SK-N-SH (cell line): Measurements from ENCODE around the gene SPATA13. TPM values are rescaled to one million over a fixed set of nuclear protein-coding genes. Genes with fewer than 3 reads are reported as not detected.

Source experiments
- CTCF ChIA-PET: fragments of 300-600, 350-600 bp; formaldehyde crosslinking; extraction: SDS; loops from one replicate; lab custom pipeline; 2021; lab: Yijun Ruan, JAX
- POLR2A ChIA-PET: fragments of 350-600 bp; sonication (Branson Sonifier 250); formaldehyde crosslinking; extraction: SDS; loops from one replicate; lab custom pipeline; 2020; ENCODE audit warnings: antibody characterized with exemption, inconsistent platforms; lab: Yijun Ruan, JAX
- DNase-seq: peaks from one replicate; pipeline ENCODE4 v3.0.0; 2012
- H2AFZ ChIP-seq: fragments of 200-600 bp; sonication (generic); 2 replicates; pipeline ENCODE4 v1.8.1; 2016; ENCODE audit warnings: antibody characterized with exemption, mild to moderate bottlenecking, low read depth
- H3F3A ChIP-seq: fragments of 200-600 bp; sonication (generic); replicated peaks from 2 replicates; pipeline ENCODE3; 2016; ENCODE audit warnings: antibody characterized with exemption, mild to moderate bottlenecking; ENCODE audit not compliant: insufficient read depth
- H3K27ac ChIP-seq, 2 experiments: fragments of 200-500 bp in 1 of 2; fragments of 200-600 bp in 1 of 2; sonication (Bioruptor generic) in 1 of 2; sonication (generic), shearing (Covaris generic) in 1 of 2; 2 replicates each; pipeline versions ENCODE4 v1.5.1 to v1.6.1; 2014 to 2016; ENCODE audit warnings: low read depth in 2 of 2, inconsistent platforms in 1 of 2, low read length in 1 of 2, mild to moderate bottlenecking in 1 of 2, mixed read lengths in 1 of 2
- H3K27me3 ChIP-seq: fragments of 200-600 bp; sonication (generic), shearing (Covaris generic); 2 replicates; pipeline ENCODE4 v1.6.1; 2016; ENCODE audit warnings: mixed run types; ENCODE audit not compliant: insufficient read depth
- H3K36me3 ChIP-seq, 2 experiments: fragments of 200-500 bp in 1 of 2; fragments of 200-600 bp in 1 of 2; sonication (Bioruptor generic) in 1 of 2; sonication (generic) in 1 of 2; replicated peaks in 1 of 2; 2 replicates each; pipeline versions ENCODE3 to v1.5.1; 2014 to 2016; ENCODE audit warnings: low read length in 1 of 2, mild to moderate bottlenecking in 1 of 2; ENCODE audit not compliant: insufficient read depth in 2 of 2, control insufficient read depth in 1 of 2
- H3K4me1 ChIP-seq, 2 experiments: fragments of 200-500 bp in 1 of 2; fragments of 200-600 bp in 1 of 2; sonication (Bioruptor generic) in 1 of 2; sonication (generic), shearing (Covaris generic) in 1 of 2; 2 replicates each; pipeline versions ENCODE4 v1.5.1 to v1.6.1; 2014 to 2016; ENCODE audit warnings: low read depth in 1 of 2, low read length in 1 of 2, mixed run types in 1 of 2; ENCODE audit not compliant: insufficient read depth in 2 of 2, control insufficient read depth in 1 of 2
- H3K4me2 ChIP-seq: fragments of 200-600 bp; sonication (generic), shearing (Covaris generic); 2 replicates; pipeline ENCODE4 v1.6.1; 2017; ENCODE audit warnings: mixed run types
- H3K4me3 ChIP-seq, 2 experiments: fragments of 200-500 bp in 1 of 2; fragments of 200-600 bp in 1 of 2; sonication (Bioruptor generic) in 1 of 2; sonication (generic), shearing (Covaris generic) in 1 of 2; 2 replicates each; pipeline versions ENCODE4 v1.5.1 to v1.8.1; 2014 to 2016; ENCODE audit warnings: low read depth in 2 of 2, inconsistent platforms in 1 of 2, low read length in 1 of 2, mild to moderate bottlenecking in 1 of 2, mixed read lengths in 1 of 2, moderate library complexity in 1 of 2
- H3K79me2 ChIP-seq: fragments of 200-600 bp; sonication (generic); 2 replicates; pipeline ENCODE4 v1.8.1; 2017; ENCODE audit warnings: mild to moderate bottlenecking; ENCODE audit not compliant: insufficient read depth
- H3K9ac ChIP-seq: fragments of 200-600 bp; sonication (generic); 2 replicates; pipeline ENCODE4 v1.6.1; 2017; ENCODE audit warnings: mixed run types
- H3K9me2 ChIP-seq: fragments of 200-600 bp; sonication (generic); 2 replicates; pipeline ENCODE4 v1.6.1; 2017; ENCODE audit warnings: mixed run types
- H3K9me3 ChIP-seq: fragments of 200-600 bp; sonication (generic); 2 replicates; pipeline ENCODE4 v1.6.1; 2017; ENCODE audit warnings: mixed run types, mild to moderate bottlenecking, moderate library complexity
- H4K20me1 ChIP-seq: fragments of 200-600 bp; sonication (generic); 2 replicates; pipeline ENCODE4 v1.6.1; 2017; ENCODE audit warnings: mild to moderate bottlenecking, mixed run types; ENCODE audit not compliant: insufficient read depth
- EP300 ChIP-seq, 2 experiments: IDR thresholded peaks; 2 replicates each; pipeline versions ENCODE4 v1.4.0 to v1.6.1; 2012; ENCODE audit warnings: borderline replicate concordance in 1 of 2, low read depth in 1 of 2, low read length in 1 of 2
- FOSL2 ChIP-seq: IDR thresholded peaks from 2 replicates; pipeline ENCODE4 v1.4.0; 2012; ENCODE audit warnings: low read depth, mild to moderate bottlenecking, moderate library complexity, borderline replicate concordance
- FOXM1 ChIP-seq: IDR thresholded peaks from 2 replicates; pipeline ENCODE4 v1.4.0; 2012; ENCODE audit warnings: low read depth, mild to moderate bottlenecking
- JUND ChIP-seq: IDR thresholded peaks from 2 replicates; pipeline ENCODE4 v1.4.0; 2012
- MEF2A ChIP-seq: IDR thresholded peaks from 2 replicates; pipeline ENCODE4 v1.4.0; 2012; ENCODE audit warnings: low read depth, borderline replicate concordance
- MXI1 ChIP-seq: IDR thresholded peaks from 2 replicates; pipeline ENCODE4 v1.6.1; 2012; ENCODE audit warnings: mild to moderate bottlenecking, low read depth, low read length, improper control_type of control experiment
- POLR2AphosphoS5 ChIP-seq: IDR thresholded peaks from 2 replicates; pipeline ENCODE4 v1.6.1; 2012; ENCODE audit warnings: low read depth, low read length
- RAD21 ChIP-seq: IDR thresholded peaks from 2 replicates; pipeline ENCODE4 v1.6.1; 2012; ENCODE audit warnings: mild to moderate bottlenecking, low read length
- RXRA ChIP-seq: IDR thresholded peaks from 2 replicates; pipeline ENCODE4 v1.4.0; 2012; ENCODE audit warnings: low read depth, mild to moderate bottlenecking, borderline replicate concordance
- SMC3 ChIP-seq: IDR thresholded peaks from 2 replicates; pipeline ENCODE4 v1.6.1; 2012; ENCODE audit warnings: low read depth, low read length, improper control_type of control experiment
- WGBS: methylation state at CpG from one replicate; pipeline ENCODE4 v1.1.6; 2017; ENCODE audit warnings: low lambda C conversion rate; 5-methylcytosine and 5-hydroxymethylcytosine counted together
- polyA plus RNA-seq, 3 experiments: library from polyadenylated mRNA; depleted of rRNA; stranded (reverse); fragments of >200 nt; gene quantifications; 2 replicates each; pipeline ENCODE4 v1.2.3, GENCODE V29; 2012
- TF ChIP-seq, protein P1 (sequence below): IDR thresholded peaks from 2 replicates; pipeline ENCODE4 v1.4.0; 2012; ENCODE audit warnings: low read depth, borderline replicate concordance
- TF ChIP-seq, protein P2 (sequence below): IDR thresholded peaks from 2 replicates; pipeline ENCODE4; 2012
- TF ChIP-seq, protein P3 (sequence below): fragments of 150-350 bp; IDR thresholded peaks from 2 replicates; pipeline ENCODE4 v1.6.1; 2017; ENCODE audit warnings: antibody characterized with exemption, low read length, low read depth, borderline replicate concordance

Gene SPATA13
- polyA plus RNA-seq, 1 of the 3 experiments (the other 2 are of a cell fraction): 4.3 TPM

DNA sequence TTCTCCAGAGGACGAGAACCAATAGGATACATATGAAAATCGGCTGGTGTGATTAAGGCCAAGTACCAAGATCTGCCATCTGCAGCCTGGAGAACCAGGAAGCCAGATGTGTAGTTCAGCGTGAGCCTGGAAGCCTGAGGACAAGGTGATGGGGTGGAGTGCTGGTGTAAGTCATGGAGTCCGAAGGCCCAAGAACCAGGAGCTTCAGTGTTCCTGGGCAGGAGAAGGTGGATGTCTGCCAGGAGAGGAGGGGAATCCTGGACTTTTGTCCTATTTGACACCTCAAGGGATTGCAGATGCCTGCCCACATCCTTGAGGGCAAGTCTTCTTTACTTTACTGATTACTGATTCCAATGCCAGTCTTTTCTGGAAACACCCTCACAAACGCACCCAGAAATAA is 71.5 kb downstream of the SPATA13 start (continued):
- TF ChIP-seq, protein P1, sequence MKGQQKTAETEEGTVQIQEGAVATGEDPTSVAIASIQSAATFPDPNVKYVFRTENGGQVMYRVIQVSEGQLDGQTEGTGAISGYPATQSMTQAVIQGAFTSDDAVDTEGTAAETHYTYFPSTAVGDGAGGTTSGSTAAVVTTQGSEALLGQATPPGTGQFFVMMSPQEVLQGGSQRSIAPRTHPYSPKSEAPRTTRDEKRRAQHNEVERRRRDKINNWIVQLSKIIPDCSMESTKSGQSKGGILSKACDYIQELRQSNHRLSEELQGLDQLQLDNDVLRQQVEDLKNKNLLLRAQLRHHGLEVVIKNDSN: no peak
- TF ChIP-seq MXI1 (no peak), POLR2AphosphoS5 (no peak), MEF2A (no peak), RAD21 (no peak), SMC3 (no peak), EP300 (IDR thresholded peaks at IDR 0.05; ENCODE audit: borderline replicate concordance in 1 of 2, low read depth in 1 of 2, low read length in 1 of 2) (no peak), FOXM1 (no peak), JUND (no peak)
- TF ChIP-seq, protein P2, sequence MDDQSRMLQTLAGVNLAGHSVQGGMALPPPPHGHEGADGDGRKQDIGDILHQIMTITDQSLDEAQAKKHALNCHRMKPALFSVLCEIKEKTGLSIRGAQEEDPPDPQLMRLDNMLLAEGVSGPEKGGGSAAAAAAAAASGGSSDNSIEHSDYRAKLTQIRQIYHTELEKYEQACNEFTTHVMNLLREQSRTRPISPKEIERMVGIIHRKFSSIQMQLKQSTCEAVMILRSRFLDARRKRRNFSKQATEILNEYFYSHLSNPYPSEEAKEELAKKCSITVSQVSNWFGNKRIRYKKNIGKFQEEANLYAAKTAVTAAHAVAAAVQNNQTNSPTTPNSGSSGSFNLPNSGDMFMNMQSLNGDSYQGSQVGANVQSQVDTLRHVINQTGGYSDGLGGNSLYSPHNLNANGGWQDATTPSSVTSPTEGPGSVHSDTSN: no peak

DNA sequence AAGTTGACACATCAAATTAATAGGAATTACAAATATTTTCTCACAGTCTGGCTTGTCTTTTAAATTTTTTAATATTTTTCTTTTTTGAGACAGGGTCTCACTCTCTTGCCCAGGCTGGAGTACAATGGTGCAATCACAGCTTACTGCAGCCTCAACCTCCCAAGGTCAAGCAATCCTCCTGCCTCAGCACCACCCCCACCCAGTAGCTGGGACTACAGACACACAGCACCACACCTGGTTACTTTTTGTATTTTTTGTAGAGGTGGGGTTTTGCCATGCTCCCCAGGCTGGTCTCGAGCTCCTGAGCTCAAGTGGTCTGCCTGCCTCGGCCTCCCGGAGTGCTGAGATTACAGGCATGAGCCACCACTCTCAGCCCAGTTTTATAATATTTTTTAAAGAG is 72.0 kb downstream of the SPATA13 start:
- ChIA-PET CTCF (interaction anchor here (0.7 to 5.0 kb wide), 3 partner anchors 179 to 213 kb away, joined by 3 to 19 read pairs (median 3); no protein-coding TSS in a partner anchor), POLR2A (no interaction called here)
- no peaks in the 10 kb centered on the region for H3K36me3 ChIP-seq
- no peaks in the 10 kb centered on the region for H3K9me3 ChIP-seq
- peaks cover 14% of the 10 kb centered on the region for H3F3A ChIP-seq
- TF ChIP-seq, protein P3, sequence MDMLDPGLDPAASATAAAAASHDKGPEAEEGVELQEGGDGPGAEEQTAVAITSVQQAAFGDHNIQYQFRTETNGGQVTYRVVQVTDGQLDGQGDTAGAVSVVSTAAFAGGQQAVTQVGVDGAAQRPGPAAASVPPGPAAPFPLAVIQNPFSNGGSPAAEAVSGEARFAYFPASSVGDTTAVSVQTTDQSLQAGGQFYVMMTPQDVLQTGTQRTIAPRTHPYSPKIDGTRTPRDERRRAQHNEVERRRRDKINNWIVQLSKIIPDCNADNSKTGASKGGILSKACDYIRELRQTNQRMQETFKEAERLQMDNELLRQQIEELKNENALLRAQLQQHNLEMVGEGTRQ: no peak
- TF ChIP-seq FOSL2 (no peak), RXRA (no peak)
- no peak overlapping the region for H3K9ac ChIP-seq
- 0 out of 2 replicates have a peak overlapping the region, but pooled peaks have one; percentile 68 for H3K4me2 ChIP-seq
- no peak overlapping the region for H3K4me3 ChIP-seq
- H3K4me1 ChIP-seq: peaks cover 0 to 5% of the 10 kb centered on the region in 2 experiments; a peak in 2 of 4 replicates
- DNase-seq: no peak
- H3K27ac ChIP-seq: peak overlapping the region in 1 of 2 experiments; percentile 75; a peak in 1 of 4 replicates
- H3K79me2 ChIP-seq: no peaks in the 10 kb centered on the region
- H2AFZ ChIP-seq: no peak overlapping the region
- no peaks in the 10 kb centered on the region for H3K9me2 ChIP-seq
- H4K20me1 ChIP-seq: no peaks in the 10 kb centered on the region
- 94% methylated on average over 3 of the region's 3 CpGs for WGBS
- no peaks in the 10 kb centered on the region for H3K27me3 ChIP-seq
